ENCODE measurements around the gene DGKG.
A peak's percentile ranks its signal among the peaks of the same experiment; 100 is the strongest.

The DGKG gene

DNA sequence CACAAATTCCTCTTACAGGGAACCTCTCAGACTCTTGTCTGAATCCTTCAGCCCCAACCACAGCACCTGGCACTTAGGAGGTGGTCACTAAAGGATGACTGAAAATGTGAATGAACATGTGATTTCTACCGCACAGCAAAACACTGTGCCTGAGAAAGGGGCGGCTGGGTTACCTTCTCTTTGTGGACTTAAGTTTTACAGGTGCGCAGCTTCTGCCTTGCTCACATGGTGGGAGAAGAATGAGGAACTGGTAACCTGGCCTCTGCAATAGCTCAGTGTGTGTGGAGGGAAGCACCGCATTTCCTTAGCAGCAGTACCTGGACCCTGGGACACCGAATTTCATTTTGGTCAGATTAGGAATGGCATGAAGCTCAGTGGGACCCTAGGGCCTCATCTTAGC lies 243.3 kb downstream of the DGKG start:
- DNase-seq (ENCODE audit: low spot score) (no peak), FAIRE-seq (no peak)

DNA sequence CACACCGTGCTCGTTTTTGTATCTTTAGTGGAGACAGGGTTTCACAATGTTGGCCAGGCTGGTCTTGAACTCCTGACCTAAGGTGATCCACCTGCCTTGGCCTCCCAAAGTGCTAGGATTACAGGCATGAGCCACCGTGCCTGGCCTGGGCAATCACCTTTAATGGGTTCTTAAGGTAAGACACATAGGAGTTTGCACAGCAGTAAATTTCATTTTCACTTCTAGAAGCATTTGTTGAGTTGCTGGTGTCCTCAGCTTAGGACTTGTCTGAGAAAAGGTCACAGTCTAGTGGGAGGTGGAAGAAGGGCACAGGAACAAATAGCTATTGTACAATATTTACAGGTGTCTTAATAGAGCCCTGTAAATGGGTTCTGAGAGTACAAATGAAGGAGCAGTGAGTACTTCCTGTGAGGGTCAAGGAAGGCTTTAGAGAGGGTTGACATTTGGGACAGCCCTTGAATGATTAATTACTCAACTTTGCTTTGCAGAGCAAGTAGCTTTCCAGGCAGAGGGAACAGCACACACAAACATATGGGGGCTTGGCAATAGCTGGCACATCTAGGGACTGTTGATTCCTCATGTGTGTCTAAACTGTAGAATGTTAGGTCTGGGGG lies 244.4 kb downstream of the DGKG start:
- no peak for DNase-seq (ENCODE audit: low spot score)

DNA sequence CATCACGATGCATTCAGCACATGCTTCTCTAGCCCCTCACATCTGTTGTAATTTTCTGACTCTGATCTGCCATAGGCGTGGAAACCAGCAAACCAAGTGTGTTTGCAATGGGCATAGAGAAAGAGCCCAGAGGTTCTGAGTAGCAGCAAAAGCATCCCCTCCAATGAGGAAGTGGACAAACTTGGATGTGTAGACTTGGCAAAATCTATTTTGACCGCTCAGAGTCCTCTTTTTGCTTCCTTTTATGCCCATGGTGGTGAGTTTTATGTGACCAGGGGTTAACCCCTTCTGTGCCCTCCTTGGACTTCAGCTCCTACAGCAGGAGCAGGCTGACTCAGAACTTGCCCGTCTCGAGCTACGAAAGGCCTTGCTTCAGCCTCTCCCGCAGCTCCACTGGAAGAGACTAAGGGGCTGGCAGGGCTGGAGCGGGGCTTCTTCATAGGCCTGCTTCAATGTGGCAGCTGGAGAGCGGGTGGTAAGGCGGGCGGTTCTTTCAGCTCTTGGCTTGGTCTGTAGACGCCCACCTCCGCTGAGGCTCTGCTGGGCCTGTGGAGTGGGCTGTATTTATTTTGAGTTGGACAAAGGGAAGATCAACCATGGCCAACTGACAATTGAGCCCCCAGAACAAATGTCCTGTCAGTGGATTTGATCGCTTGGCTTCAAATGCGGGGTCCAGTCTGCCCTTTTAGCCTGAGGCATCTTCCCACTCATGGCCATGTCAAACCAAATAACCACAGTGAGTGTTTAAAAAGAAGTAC lies 246.6 kb downstream of the DGKG start:
- FAIRE-seq (no peak), DNase-seq (ENCODE audit: low spot score) (no peak)

More for the DNA sequence above, 244.4 kb downstream of the DGKG start:
- no peak for FAIRE-seq

DNA sequence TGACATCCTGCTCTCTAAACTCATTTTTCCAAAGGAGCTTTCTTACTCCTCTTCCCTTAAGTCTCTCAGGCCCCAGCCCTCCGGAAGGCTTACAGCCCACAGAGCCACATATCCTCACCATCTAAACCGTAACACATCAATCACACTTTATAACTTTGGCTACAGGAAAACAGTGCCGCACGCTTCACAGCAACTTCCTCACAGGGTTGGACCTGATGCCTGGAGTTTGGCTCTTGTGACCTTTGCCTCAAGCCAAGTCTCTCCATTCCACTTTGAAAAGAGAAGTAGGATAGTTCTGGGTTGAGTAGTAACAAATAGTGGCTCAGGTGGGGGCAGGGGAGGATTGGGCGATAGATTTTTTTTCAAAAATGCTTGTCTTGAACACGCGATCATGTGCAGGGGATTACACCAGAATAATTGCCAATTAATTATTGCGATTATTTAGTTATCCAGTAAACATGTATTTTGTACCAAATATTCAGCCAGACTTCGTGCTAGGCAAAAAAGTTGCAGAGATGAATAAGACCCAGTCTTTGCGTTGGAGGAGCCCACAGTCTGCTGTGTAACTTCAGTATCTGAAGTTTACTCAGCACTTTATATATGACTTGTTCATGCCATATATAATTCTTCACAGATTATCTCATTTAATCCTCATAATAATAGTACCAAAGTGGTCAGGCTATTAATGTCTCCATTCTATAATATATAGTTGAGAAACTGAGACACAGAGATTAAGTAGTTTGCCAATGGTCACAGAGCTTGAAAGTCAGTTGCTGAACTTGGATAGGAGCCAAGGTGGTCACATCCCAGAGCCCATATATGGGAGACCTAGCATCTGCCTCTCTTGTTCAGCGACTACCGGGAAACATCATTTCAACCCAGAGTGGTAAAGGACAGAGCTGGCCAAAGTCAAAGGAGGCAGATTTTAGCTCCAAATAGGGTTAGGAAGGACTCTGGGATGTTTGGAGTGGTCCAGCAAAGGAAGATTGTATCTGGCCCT lies 250.8 kb downstream of the DGKG start:
- FAIRE-seq: no peak
- no peak for DNase-seq (ENCODE audit: low spot score)

DNA sequence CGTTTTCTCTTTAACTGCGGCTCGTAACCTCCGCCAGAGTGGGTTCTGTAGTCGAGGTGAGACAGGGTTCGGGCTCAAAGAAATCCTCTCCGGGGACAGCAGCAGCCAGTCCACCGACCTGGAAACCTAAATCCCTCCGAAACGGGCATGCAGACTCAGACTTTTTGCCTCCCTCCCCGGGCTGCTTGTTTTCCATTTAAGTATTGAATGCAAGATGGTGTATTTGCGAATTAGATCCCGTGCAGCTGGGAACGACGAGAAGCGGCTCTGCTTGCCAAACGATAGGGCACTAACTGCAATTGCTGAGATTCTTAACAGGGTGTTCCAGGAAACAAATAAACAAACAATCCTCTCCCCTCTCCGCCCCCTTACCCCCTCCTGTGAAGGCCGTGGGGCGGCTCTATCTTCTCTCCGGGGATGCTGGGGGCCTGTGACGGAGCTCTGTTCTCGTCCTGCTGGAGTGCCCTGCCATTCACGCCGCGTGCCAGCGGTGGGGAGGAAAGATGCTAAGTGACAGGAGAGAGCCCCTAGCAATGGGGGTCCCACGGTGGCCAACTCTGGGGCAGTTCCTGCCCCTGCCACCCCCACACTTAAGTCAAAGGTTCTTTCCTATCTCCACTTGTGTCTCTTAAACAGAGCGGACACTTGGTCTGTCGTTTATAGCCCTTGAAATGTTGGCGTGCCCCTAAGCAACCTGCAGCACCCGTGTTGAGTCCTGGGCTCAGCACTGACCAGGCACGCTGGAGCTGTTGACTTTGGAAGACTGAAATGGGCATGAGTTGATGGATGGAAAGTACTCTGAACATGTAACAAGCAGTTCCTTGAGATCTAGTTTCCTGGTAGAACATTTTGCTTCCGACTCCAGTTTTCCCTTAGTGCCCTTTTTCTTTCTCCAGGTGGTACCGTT lies 251.9 kb downstream of the DGKG start:
- FAIRE-seq: no peak
- no peak for DNase-seq (ENCODE audit: low spot score)

DNA sequence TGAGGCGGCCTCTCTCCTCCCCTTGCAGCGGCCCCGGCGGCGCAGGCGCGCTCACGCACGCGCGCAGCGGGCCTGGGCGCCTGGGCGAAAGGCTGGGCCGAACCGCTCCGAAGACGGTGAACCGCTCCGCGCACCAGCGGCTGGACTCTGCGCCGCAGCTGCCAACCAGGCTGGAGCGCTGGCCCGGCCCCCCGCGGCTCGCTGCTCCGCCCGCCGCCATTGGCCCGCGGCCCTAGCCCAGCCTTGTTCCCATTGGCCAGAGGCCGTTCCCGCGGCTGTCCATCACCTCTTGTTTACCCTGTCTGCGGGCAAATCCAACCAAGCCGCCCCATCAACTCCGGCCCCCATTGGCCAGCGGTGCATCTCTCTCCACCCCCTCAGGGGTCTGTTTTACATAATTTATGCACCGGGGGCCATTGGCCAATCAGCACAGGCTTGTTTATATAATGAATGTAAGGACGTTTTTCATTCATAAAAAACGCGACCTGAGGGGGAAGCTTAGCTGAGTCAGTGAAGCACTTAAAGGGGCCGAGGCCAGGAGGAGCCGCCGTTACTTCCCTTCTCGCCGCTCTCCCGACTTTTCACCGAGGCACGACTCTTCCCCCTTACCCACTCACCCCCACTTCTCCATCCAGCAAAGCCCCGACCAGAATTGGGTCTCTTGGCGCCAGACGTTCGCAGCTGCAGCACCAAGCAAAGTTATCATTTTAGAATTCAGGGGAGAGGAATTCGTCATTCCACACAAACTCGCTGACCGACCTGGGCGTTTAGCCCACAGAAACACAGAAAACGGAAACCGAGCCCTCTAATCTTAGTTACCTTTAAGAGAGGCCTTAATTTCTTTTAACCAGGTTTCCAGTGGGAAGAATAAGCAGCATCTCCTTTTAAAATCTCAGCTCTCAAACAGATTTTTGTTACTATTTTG lies 252.8 kb downstream of the DGKG start, which contains the start of gene ETV5:
Gene ETV5 (minus strand): TSS at position 149 of the 925 bp plus-strand sequence. CDS start 3,221 bp downstream, outside the sequence.
- DNase-seq (ENCODE audit: low spot score) (peak; percentile 99), FAIRE-seq (peak; percentile 92)

DNA sequence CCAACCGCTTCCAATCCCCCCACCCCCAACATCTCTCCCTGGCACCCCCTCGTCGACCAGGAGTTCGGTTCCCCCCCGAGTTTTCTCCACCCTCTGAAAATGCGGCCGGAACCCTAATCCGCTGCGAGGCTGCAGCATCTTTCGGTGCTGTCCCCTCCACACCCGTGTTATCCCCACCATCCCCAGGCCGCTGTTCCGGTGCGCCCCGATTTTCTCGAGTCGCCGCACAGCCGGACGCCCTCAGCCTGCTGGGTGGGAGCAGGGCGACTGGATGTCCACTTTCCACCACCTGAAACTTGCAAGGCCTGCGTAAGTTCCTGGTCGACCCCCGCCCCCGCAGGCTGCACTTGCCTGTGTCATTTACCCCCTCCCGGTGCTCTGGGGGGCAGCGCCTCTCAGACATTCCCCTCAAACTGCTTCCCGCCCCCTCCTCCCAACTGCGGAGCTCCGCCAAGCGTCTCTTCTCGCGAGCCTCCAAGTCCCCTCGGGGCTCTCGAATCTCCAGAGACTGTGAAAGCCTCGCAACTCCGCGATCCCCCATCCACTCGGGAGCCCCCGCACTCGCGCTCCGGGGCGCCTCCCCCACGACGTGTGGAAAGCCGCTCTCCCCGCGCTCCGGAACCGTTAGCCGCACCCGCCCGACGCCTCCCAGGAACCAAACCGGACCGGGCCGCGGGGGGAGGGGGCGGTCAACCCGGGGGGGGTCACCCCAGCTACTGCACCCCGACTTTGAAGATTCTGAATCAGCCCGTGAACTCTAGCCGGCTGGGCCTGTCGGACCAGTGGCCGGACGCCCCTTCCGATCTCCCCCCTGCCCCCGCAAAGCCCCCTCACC lies 253.7 kb downstream of the DGKG start:
- FAIRE-seq (no peak), DNase-seq (ENCODE audit: low spot score) (peak; percentile 24)

DNA sequence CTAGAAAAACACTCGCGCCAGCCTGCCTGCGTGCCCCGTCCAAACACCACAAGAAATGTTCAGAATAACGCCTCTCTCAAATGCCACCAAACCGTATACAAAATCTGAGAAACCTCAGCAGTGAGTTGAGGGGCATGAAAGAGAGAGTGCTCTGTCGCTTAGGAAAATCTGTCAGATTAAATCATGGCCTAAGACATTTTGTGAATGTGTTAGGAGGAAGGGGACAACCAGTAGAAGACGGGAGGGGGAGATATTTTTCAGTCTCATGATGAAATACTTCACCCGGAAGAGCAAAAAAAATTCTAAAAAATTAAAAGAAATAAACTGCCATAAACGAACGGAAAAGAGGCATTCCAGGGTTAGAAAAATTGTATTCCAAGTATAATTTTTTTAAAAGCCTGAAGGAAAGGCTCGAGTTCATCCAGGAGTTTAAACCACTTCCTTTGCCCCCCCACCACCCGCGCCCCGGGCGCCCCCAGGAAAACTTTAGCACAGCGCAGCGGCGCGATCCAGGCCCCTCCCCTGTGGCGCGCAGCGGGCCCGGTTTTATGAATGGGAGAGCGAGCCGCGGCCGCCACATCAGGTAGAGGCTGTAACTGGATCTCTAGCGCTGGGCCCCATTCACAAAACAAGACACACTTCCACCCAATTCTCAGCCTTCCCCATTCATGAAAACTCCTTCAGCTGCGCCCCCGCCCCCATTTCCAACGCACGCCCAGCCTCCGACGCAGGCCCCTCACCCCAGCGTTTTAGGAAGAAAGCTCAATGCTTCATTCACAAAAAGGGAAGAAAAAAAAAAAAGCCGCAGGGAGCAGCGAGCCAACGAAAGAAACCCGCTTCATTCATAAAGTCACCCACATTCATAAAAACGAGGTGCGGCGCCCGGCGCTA lies 254.6 kb downstream of the DGKG start:
- FAIRE-seq (no peak), DNase-seq (ENCODE audit: low spot score) (peak; percentile 46)

DNA sequence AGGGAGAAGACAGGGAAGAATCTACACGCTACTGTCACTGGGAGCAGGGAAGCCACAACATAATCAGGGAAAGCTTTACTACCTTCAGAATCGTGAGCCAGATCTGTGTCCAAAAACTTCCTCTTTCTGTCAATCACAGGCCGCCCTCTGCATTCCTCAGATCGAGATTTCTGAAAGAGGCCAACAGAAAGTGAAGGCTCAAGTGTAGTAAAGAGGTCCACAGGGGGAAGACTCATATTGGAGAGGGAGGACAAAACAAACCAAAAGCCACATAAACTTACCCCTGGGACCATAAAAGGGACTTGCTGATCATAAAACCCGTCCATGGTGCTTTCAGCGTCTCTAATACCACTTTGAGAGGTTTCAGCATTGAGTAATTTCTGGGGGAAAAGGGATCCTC lies 256.5 kb downstream of the DGKG start:
- FAIRE-seq (no peak), DNase-seq (ENCODE audit: low spot score) (no peak)

DNA sequence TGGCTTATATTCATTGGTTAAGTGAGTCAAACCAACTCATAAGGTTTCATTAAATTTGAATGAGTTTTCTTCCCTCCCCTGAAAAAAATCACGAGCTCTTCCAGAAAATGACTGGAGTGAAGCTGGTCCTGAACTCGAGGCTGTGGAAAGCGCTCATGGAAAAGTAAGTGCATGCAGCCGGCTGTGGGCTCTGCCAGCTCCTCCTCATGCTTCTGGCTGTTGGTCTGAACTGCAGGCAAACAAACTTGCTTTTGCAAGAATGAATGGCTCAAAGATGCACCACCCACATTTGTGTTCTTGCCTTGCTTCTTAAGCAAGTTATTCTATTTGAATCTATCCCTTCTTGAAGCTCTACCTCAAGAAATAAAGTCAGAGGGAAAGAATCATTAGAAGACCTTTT lies 259.3 kb downstream of the DGKG start:
- FAIRE-seq: no peak

DNA sequence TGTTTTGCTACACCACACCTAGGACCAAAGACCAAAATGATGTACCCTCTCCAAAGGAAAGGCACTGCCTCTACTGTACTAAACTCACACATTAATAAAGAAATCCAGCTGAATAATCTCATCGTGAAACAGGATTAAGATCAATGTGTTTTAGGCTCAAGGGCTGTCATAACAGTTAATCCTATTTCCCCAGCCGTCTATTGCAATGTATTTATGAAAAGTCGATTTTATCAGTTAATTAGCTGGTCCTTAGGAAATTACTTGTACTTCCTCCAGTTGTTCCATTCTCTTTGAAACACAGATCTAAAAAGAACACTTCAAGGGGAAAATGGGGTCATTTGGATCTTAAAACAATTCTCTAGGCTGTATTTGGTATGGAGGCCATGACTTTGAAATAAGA lies 261.6 kb downstream of the DGKG start:
- FAIRE-seq (no peak), DNase-seq (ENCODE audit: low spot score) (no peak)

More for the DNA sequence above, 259.3 kb downstream of the DGKG start:
- no peak for DNase-seq (ENCODE audit: low spot score)

DNA sequence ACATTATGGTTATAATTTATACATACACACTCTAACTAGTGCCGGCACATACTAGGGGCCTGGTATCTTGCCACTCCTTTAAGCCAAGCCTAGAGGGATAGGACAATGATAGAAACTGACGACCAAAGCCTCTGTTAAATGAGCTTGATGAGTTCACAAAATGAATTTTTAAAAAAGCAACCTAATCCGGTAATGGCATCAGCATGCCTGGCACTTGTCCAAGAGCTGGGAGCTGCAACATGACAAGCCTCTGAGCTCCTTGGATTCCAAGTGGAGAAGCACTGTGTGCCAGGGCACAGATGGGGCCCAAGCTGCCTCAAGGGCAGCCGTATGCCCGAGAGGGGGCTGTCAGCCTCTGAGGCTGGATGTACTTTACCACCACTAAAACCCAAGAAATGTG lies 262.9 kb downstream of the DGKG start:
- no peak for DNase-seq (ENCODE audit: low spot score)
- FAIRE-seq: no peak

DNA sequence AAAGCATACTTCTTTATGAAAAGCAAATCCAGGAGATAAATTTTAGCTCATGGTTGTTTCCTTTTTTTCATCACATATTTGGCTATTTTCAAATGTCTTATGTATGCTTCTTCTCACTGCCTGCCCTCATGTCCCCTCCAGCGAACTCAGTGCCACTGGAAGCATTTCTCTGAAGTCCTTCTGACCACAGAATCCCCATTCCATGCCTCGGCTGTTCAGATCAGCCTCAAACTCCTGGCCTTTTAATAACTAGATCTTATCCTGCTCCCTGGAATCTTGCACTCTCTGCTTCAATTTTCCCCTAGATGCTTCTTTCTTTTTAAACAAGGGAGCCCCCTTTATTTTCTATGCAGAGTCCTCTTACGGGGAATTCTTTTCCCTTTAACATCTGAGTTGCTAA lies 263.3 kb downstream of the DGKG start:
- DNase-seq (ENCODE audit: low spot score) (no peak), FAIRE-seq (no peak)

DNA sequence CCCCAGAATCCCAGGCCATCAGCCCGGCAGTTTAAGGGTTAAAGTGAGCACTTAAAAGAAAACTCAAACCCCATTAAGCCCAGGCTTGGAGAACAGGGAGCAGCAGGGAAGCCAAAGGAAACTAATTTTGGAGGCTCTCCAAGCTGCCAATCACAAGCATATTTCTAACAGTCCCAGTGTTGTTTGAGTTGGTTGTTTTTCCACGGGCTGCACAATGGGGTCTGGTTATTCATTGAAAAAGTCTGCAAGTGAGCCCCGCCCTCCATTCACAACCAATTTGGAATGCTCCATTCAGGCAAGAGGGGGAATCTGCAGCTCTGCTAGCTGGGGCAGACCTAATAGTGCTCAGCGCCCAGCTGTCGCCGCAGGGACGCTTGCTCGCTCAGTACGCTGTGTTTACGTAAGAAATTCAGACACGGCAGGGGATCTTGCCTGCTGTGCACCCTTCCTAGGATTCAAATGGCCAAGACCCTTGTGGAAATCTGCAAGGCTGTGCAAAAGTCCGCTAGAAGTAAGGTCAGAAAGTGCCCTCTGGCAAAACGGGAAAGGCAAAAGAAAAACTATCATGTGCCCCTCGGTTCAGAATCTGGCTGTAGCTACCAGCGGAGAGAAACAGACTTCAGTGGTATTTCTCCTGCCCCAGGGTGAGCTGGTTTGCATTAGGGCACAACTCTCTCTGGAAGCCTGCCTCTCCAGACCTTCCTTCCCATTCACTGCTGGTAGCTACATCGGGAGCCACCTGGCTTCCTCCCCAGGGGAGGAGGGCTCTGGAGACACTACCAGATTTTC lies 264.2 kb downstream of the DGKG start:
- DNase-seq (ENCODE audit: low spot score) (no peak), FAIRE-seq (no peak)

DNA sequence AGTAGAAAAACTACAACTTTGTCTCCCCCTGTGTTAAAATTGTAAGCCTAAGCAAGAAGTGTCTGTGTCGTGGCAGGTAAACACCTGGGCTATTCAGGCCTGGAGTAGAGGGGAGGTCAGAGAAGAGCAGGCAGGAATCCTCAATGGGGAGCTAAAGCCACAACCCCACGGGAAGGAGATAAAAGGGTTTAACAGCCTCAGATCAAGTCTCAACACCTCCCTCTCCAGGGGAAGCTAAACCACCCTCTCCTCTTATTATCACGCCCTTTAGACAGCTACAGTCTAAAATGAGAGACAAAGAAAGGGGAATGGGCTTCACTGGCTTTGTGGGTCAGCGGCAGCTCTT lies 264.7 kb downstream of the DGKG start:
- no peak for FAIRE-seq
- DNase-seq (ENCODE audit: low spot score): no peak
